CD4-positive, alpha-beta memory T cell (primary cell): ENCODE results near the gene UGT1A8. TPM values are rescaled to one million over a fixed set of nuclear protein-coding genes. Genes with fewer than 3 reads are reported as not detected.
A peak's percentile ranks its signal among the peaks of the same experiment; 100 is the strongest.

ENCODE experiments used
- CTCF ChIA-PET: fragments of 350-600 bp; sonication (Branson Sonifier 250); formaldehyde crosslinking; loops from one replicate; lab custom pipeline; 2021; ENCODE audit warnings: inconsistent platforms; ENCODE audit not compliant: partially characterized antibody; lab: Charles Lee
- POLR2A ChIA-PET: fragments of 350-600 bp; sonication (Branson Sonifier 250); formaldehyde crosslinking; loops from one replicate; lab custom pipeline; 2021; ENCODE audit not compliant: partially characterized antibody; lab: Charles Lee
- DNase-seq, 5 donors: peaks; one replicate each; pipeline versions ENCODE4 v3.0.0 to v3.0.0-alpha.2; 2020 to 2022; ENCODE audit warnings: mixed read lengths in 1 of 5
- H3K27ac ChIP-seq: one replicate; pipeline ENCODE4 v1.7.0; 2013; ENCODE audit warnings: low read depth, low read length
- H3K27me3 ChIP-seq: 2 replicates; pipeline ENCODE4 v1.7.0; 2013; ENCODE audit warnings: mild to moderate bottlenecking, low read length, moderate library complexity; ENCODE audit not compliant: insufficient read depth
- H3K36me3 ChIP-seq: 2 replicates; pipeline ENCODE4 v1.7.0; 2013; ENCODE audit warnings: mild to moderate bottlenecking, low read length, moderate library complexity; ENCODE audit not compliant: insufficient read depth
- H3K4me1 ChIP-seq: 2 replicates; pipeline ENCODE4 v1.7.0; 2013; ENCODE audit warnings: mild to moderate bottlenecking, low read length, moderate library complexity; ENCODE audit not compliant: insufficient read depth
- H3K4me3 ChIP-seq, 2 donors: one replicate each; pipeline ENCODE4 v1.7.0; 2013; ENCODE audit warnings: low read length in 2 of 2, mild to moderate bottlenecking in 1 of 2
- H3K9me3 ChIP-seq, 2 donors: one replicate each; pipeline ENCODE4 v1.7.0; 2013; ENCODE audit warnings: low read length in 2 of 2, control low read depth in 1 of 2; ENCODE audit not compliant: control insufficient read depth in 1 of 2
- H3K27ac Mint-ChIP-seq, 7 donors: one replicate each; pipeline ENCODE4 v1.8.0; 2020 to 2021; ENCODE audit warnings: mixed read lengths in 7 of 7, mild to moderate bottlenecking in 6 of 7, inconsistent platforms in 3 of 7, moderate library complexity in 3 of 7
- H3K27me3 Mint-ChIP-seq, 2 donors: one replicate each; pipeline ENCODE4 v1.8.0; 2020 to 2021; ENCODE audit warnings: mixed read lengths in 2 of 2
- H3K36me3 Mint-ChIP-seq, 2 donors: one replicate each; pipeline ENCODE4 v1.8.0; 2020 to 2021; ENCODE audit warnings: mixed read lengths in 2 of 2, inconsistent platforms in 1 of 2, mild to moderate bottlenecking in 1 of 2
- H3K4me1 Mint-ChIP-seq, 4 donors: one replicate each; pipeline ENCODE4 v1.8.0; 2020 to 2021; ENCODE audit warnings: mixed read lengths in 4 of 4, mild to moderate bottlenecking in 1 of 4
- H3K4me3 Mint-ChIP-seq, 8 donors: one replicate each; pipeline ENCODE4 v1.8.0; 2020 to 2021; ENCODE audit warnings: mixed read lengths in 8 of 8, mild to moderate bottlenecking in 7 of 8, moderate library complexity in 6 of 8, inconsistent platforms in 3 of 8
- H3K9me3 Mint-ChIP-seq, 8 donors: one replicate each; pipeline ENCODE4 v1.8.0; 2020 to 2021; ENCODE audit warnings: mixed read lengths in 8 of 8, mild to moderate bottlenecking in 5 of 8, inconsistent platforms in 3 of 8, moderate library complexity in 1 of 8
- intact Hi-C: fragments of 100-400 bp; cut with micrococcal nuclease; formaldehyde crosslinking; loops from one replicate; pipeline ENCODE4 v1.15.1; 2023
- polyA plus RNA-seq, 2 donors: library from polyadenylated mRNA; unstranded; fragments of 300-500 nt; fragmentation: Illumina TruSeq; gene quantifications; one replicate each; pipeline ENCODE4 v1.2.3, GENCODE V29; 2021
- total RNA-seq, 2 experiments: library from RNA; stranded (reverse); gene quantifications; one replicate each; pipeline ENCODE4 v1.2.3, GENCODE V29; 2021

The UGT1A8 gene
- total and polyA plus RNA-seq, 4 experiments from 2014 or later, result not detected

GRCh38 chr2:233798335-233799086 lies 181.1 kb downstream of the UGT1A8 start:
- Histone ChIP-seq H3K4me3 (no peak overlapping the region), H3K4me1 (no peaks in the 10 kb centered on the region), H3K9me3 (no peaks in the 10 kb centered on the region), H3K27ac (no peak overlapping the region), H3K36me3 (no peaks in the 10 kb centered on the region), H3K27me3 (no peaks in the 10 kb centered on the region)
- Mint-ChIP-seq H3K36me3 (no peaks in the 10 kb centered on the region), H3K27me3 (peaks cover 10 to 13% of the 10 kb centered on the region in 2 donors), H3K9me3 (peaks cover 0 to under 1% (median 0%) of the 10 kb centered on the region in 8 donors), H3K4me1 (no peaks in the 10 kb centered on the region), H3K4me3 (no peak overlapping the region), H3K27ac (peak overlapping the region in 1 of 7 donors; percentile 27)
- DNase-seq, result no peak
- ChIA-PET POLR2A (no interaction called here), CTCF (no interaction called here)
- intact Hi-C loops, result no loop called here

- Histone ChIP-seq H3K4me3 (no peak overlapping the region), H3K27ac (no peak overlapping the region), H3K27me3 (no peaks in the 10 kb centered on the region), H3K9me3 (no peaks in the 10 kb centered on the region), H3K4me1 (no peaks in the 10 kb centered on the region), H3K36me3 (no peaks in the 10 kb centered on the region)
- peaks cover 10 to 15% of the 10 kb centered on the region in 2 donors for H3K27me3 Mint-ChIP-seq
- intact Hi-C loops, result no loop called here
- no peak for DNase-seq
- no peaks in the 10 kb centered on the region for H3K9me3 Mint-ChIP-seq
- H3K27ac Mint-ChIP-seq, result peak overlapping the region in 1 of 7 donors; percentile 27
- H3K4me1 Mint-ChIP-seq, result no peaks in the 10 kb centered on the region
- H3K36me3 Mint-ChIP-seq, result no peaks in the 10 kb centered on the region
- POLR2A ChIA-PET, result no interaction called here
- CTCF ChIA-PET, result no interaction called here
- H3K4me3 Mint-ChIP-seq, result no peak overlapping the region
Measured at GRCh38 chr2:233799087-233799665, 181.7 kb downstream of the UGT1A8 start.

GRCh38 chr2:233799716-233800115 lies 182.3 kb downstream of the UGT1A8 start:
- H3K9me3 Mint-ChIP-seq, result no peaks in the 10 kb centered on the region
- Histone ChIP-seq H3K9me3 (no peaks in the 10 kb centered on the region), H3K27me3 (no peaks in the 10 kb centered on the region), H3K27ac (no peak overlapping the region), H3K4me1 (no peaks in the 10 kb centered on the region), H3K36me3 (no peaks in the 10 kb centered on the region), H3K4me3 (no peak overlapping the region)
- intact Hi-C loops, result no loop called here
- no peaks in the 10 kb centered on the region for H3K36me3 Mint-ChIP-seq
- H3K27me3 Mint-ChIP-seq, result peaks cover 10 to 17% of the 10 kb centered on the region in 2 donors
- no peak overlapping the region for H3K27ac Mint-ChIP-seq
- H3K4me1 Mint-ChIP-seq, result no peaks in the 10 kb centered on the region
- ChIA-PET POLR2A (no interaction called here), CTCF (no interaction called here)
- DNase-seq, result no peak
- no peak overlapping the region for H3K4me3 Mint-ChIP-seq

GRCh38 chr2:233800208-233800607 lies 182.8 kb downstream of the UGT1A8 start:
- intact Hi-C loops, result no loop called here
- H3K27ac Mint-ChIP-seq, result no peak overlapping the region
- DNase-seq, result no peak
- CTCF ChIA-PET, result no interaction called here
- H3K27me3 Mint-ChIP-seq, result peaks cover 8 to 17% of the 10 kb centered on the region in 2 donors
- Histone ChIP-seq H3K27ac (no peak overlapping the region), H3K4me1 (no peaks in the 10 kb centered on the region), H3K9me3 (no peaks in the 10 kb centered on the region), H3K36me3 (no peaks in the 10 kb centered on the region), H3K4me3 (no peak overlapping the region), H3K27me3 (no peaks in the 10 kb centered on the region)
- POLR2A ChIA-PET, result no interaction called here
- H3K4me3 Mint-ChIP-seq, result no peak overlapping the region
- no peaks in the 10 kb centered on the region for H3K36me3 Mint-ChIP-seq
- H3K9me3 Mint-ChIP-seq, result no peaks in the 10 kb centered on the region
- H3K4me1 Mint-ChIP-seq, result no peaks in the 10 kb centered on the region

- Mint-ChIP-seq H3K36me3 (no peaks in the 10 kb centered on the region), H3K27me3 (peaks cover 8 to 17% of the 10 kb centered on the region in 2 donors), H3K9me3 (no peaks in the 10 kb centered on the region), H3K4me1 (no peaks in the 10 kb centered on the region), H3K4me3 (no peak overlapping the region), H3K27ac (no peak overlapping the region)
- POLR2A ChIA-PET, result no interaction called here
- Histone ChIP-seq H3K9me3 (no peaks in the 10 kb centered on the region), H3K4me1 (no peaks in the 10 kb centered on the region), H3K27ac (no peak overlapping the region), H3K36me3 (no peaks in the 10 kb centered on the region), H3K4me3 (no peak overlapping the region), H3K27me3 (no peaks in the 10 kb centered on the region)
- intact Hi-C loops, result no loop called here
- no peak for DNase-seq
- CTCF ChIA-PET, result no interaction called here
Measured at GRCh38 chr2:233801357-233802131, 184.1 kb downstream of the UGT1A8 start.

GRCh38 chr2:233802132-233802815 lies 184.8 kb downstream of the UGT1A8 start:
- H3K4me1 Mint-ChIP-seq, result no peaks in the 10 kb centered on the region
- H3K36me3 Mint-ChIP-seq, result no peaks in the 10 kb centered on the region
- CTCF ChIA-PET, result no interaction called here
- Histone ChIP-seq H3K27me3 (no peaks in the 10 kb centered on the region), H3K36me3 (no peaks in the 10 kb centered on the region), H3K27ac (no peak overlapping the region), H3K9me3 (no peaks in the 10 kb centered on the region), H3K4me1 (no peaks in the 10 kb centered on the region), H3K4me3 (no peak overlapping the region)
- no peak overlapping the region for H3K27ac Mint-ChIP-seq
- DNase-seq, result no peak
- intact Hi-C loops, result no loop called here
- POLR2A ChIA-PET, result no interaction called here
- peaks cover 8 to 17% of the 10 kb centered on the region in 2 donors for H3K27me3 Mint-ChIP-seq
- H3K9me3 Mint-ChIP-seq, result no peaks in the 10 kb centered on the region
- H3K4me3 Mint-ChIP-seq, result no peak overlapping the region
